Activated naive CD4-positive, alpha-beta T cell treated with Interleukin-2 at 50 U/mL for 16 hours (primary cell): ENCODE results near the gene BACH2.
A peak's percentile ranks its signal among the peaks of the same experiment; 100 is the strongest.
"Not testable (repeated sequence)": the region's sequence is repeated elsewhere in the genome, so short reads cannot be mapped to it uniquely, and the experiment has no call there.

ENCODE experiments used
- DNase-seq: peaks from one replicate; pipeline ENCODE4 v3.0.0-alpha.2; 2020

BACH2 gene

DNA sequence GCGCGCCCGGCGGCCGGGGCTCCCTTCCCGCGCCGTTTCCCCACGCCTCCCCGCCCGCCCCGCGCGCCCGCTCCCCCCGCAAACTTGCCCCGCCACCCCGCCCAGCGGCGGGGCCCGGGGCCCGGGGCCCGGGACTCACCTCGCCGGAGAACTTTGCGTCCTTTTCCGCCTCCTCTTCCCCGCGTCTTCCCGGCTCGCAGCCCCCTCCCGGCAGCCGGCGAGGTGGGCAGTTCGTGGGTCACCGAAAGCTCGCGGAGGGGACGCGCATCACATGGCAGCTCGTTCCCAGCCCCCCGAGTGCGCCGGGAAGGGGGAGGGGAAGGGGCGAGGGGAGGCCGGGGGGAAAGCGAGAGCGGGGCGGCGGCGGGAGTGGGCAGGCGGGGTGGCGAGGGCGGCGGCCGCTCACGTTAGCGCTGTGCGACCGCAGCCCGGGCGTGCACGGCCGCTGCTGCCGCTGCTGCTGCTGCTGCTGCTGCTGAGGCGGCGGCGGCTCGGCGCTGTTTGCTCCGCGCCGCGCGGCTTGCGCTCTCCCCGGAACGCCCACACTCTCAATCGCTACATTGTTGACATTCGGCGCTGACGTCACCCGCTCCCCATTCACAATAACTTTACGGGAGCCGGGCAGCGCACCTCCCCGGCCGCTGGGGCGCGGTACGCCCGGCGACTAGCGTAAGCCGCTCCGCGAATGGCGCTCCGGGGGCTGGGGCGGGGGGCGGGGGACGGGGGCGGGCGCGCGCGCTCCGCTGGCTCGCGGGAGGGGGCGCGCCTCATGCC is at the start of gene BACH2:
TSS of gene BACH2 (minus strand) at position 503 of the 774 bp plus-strand sequence. CDS start 287,999 bp downstream, outside the sequence.
- DNase-seq: peak; percentile 92

- no peak for DNase-seq
These were observed 46.9 kb upstream of the BACH2 start for GRCh38 chr6:90343576-90343975.

- DNase-seq: no peak
These were observed 41.8 kb upstream of the BACH2 start for GRCh38 chr6:90338409-90338808.

DNA sequence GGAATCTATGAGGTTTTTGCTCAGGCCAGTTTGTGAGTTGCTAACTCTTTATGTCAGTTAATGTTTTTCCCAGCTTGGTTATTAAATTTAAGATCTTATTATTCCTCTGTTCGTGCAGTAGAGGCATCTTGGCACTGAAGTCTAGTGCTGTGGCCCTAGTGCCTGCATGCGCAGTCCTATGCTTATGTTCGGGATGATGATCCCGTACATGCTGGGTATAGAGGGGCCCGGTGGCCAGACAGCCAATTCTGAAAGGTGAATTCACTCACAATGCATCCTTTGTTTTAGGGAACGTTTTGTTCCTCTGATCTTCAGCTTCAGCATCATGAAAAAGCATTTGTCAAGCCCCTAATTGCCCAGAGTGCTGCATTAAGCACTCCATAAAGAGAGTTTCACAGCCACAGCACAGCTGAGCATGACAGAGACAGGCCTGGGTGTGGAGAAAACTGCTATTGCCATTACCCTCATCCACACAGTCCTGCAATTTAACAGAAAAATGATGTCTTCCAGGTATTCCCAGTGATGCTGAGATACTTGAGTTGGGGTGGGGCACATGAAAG is 39.8 kb upstream of the BACH2 start:
- no peak for DNase-seq

GRCh38 chr6:90333928-90334327 is 37.3 kb upstream of the BACH2 start:
- no peak for DNase-seq

DNA sequence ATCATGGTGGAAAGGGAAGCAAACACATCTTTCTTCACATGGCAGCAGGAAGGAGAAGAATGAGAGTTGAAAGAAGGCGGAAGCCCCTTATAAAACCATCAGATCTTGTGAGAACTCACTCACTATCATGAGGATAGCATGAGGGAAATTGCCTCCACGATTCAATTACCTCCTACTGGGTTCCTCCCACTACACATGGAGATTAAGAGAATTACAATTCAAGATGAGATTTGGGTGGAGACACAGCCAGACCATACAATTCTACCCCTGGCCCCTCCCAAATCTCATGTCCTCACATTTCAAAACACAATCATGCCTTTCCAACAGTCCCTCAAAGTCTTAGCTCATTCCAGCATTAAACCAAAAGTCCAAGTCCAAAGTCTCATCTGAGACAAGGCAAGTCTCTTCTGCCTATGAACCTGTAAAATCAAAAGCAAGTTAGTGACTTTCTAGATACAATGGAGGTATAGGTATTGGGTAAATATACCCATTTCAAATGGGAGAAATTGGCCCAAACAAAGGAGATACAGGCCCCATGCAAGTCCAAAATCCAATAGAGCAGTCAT is 36.4 kb upstream of the BACH2 start:
- not testable (repeated sequence) for DNase-seq

DNA sequence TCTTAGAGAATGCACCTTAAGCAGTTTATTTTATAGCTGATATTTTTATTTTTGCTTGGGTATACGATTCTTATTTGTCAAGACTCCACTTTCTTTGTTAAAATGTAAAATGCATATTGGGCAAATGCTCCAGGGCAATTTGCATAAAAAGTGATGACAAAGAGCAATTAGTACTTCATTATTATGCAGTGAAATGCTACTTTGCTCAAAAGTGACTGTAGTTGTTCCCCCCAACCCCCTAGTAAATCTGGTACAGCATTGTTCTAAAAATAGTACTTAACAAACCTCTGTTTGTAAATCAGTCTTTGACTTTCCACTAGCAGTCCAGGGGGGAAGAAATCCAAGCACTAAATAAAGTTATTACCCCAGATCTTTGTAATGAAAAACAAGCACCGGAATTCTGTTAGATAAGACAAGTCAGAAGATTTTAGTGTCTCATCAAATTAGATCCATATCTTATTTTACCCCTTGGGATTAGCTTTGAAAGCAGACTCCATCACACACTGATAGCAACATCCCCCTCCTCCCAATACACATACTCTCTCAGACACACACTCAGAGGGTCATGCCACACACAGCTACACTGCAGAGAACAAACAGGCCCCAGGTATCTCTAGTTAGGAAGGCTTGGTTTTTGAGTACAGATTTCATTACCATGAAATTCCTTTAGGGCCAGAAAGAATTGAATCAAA is 32.9 kb upstream of the BACH2 start:
- no peak for DNase-seq

DNA sequence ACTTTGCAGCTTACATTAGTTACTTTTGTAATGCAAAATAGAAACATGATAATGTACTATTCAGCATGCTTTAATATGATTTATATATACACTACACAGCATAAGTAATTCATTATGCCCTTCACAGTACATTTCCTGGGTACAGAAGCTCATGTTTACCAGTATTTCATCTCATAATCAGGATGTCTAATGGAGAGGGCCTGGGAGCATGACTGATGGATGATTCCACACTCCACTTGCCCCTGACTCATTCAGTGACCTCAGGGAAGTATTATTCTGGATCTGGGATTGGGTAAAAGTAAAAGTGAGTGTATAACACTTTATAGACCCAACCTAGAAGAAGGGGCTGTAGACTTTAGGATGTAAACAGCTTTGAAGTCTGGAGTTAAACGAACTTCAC is 31.4 kb upstream of the BACH2 start:
- DNase-seq: no peak

DNA sequence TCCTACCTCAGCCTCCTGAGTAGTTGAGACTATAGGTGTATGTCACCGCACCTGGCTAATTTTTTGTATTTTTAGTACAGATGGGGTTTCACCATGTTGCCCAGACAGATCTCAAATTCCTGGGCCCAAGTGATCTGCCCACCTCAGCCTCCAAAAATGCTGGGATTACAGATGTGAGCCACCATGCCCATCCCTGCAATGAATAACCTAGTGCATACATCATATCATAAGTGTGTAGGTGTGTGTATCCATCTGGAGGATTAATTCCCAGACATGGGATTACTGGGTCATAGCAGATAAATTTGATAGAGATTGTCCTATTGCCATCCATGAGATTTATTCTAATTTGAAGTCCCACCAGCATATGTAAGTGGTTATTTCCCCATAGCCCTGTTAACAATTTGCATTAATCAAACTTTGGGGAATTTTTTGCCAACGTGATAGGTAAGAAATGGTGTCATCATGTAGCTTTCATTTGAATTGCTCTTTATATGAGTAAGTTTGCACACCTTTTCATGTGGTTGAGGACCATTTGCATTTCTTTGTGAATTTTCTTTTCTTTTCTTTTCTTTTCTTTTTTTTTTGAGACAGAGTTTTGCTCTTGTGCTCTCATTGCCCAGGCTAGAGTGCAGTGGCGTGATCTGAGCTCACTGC is 29.9 kb upstream of the BACH2 start:
- DNase-seq: no peak

- DNase-seq: no peak
These were observed 27.1 kb upstream of the BACH2 start for GRCh38 chr6:90323706-90324105.

GRCh38 chr6:90322976-90323474 is 26.4 kb upstream of the BACH2 start:
- DNase-seq: no peak

DNA sequence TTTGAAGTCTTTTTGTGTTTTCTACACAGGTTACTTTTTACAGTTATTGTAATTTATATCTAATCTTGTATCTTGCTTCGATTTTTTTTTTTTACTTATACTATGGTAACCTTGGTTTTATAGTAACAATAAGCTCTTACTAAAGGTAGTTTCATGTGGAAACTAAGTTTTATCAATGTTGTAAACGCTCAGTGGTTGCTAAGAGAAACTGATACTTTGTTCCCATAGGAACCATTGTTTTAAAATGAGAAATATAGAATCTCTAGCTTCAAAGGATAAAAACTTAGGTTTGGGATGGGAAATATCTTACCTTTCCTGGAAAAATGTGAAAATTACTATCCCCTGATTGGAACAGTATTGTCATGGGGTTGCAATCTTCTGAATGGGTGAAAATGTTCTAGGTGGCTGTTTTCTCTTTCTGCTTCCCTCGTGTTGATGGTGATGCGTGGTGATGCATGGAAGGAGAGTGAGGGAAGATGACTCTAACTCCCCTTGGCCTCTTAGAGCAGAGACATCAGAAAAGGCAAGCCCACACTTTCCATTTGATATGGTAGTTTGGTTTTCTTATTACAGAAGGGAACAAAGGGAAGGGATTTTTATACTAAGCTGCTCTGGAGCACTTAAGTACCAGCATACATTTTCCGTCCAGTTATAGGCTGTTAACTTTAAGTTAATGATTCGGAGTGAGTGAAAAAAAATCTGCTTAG is 23.5 kb upstream of the BACH2 start:
- no peak for DNase-seq

- DNase-seq: no peak
These were observed 22.4 kb upstream of the BACH2 start for GRCh38 chr6:90319044-90319443.

DNA sequence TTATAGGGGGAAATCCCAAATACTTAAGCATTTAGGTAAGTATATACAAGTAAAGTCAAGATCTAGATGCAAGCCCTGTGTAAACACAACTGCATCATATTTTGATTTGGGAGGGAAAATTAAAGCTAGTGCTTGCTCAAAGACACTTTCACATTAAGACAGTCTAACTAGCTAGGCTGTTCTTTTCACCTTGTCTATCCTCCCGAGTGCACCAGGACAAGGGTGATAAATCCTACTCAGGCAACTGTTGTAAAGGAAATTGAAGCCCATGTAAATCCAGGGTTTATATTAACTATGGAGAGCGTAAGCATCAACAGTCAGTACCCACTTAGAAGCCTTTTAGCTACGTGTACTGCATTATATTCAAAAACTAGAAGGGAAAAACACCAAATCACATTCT is 19.3 kb upstream of the BACH2 start:
- DNase-seq: no peak

DNA sequence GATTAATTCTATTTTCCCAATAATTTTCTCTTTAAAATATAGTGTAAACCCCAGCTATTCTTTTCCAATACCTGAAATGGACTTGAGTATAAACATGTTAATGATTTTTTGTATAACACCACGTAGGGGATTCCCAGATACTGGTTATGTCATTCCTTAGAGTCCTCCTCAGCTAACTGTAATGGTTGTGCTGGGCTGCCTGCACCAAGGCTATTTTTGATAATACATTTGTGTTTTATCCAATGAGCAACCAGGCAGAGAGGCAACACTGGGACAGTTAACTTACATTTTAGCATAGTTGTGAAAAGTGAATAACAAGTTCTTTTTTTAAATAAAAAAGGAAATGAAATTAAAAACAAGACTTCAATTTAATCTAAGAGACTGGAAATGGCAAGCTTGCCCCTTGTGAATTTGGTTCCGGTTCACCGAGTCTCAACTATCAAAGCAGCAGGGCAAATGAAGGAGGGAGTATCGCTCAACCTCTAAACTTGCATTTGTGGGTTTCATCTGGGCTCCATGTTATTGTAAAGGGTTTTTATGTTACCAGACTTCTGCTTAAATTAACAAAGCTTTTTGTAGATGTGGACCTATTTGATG is 18.8 kb upstream of the BACH2 start:
- DNase-seq: no peak

GRCh38 chr6:90314514-90314913 is 17.9 kb upstream of the BACH2 start:
- no peak for DNase-seq

DNA sequence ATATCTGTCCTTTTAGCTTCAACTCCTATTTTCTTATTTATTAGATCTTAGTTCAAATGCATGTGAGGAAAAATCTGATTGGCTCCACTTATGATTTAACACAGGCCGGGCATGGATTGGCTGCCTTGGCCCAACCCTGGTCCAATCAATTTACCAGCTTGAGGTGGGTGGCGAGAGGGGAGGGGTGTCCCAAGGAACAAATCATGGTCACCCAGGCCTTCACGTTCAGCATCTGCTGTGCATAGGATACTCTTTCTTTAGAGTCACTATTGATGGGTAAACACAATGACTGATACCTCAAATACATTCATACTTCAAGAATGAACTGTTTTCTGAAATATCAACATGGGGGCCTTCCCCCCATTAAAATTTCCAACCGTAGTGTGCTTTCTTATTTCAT is 14.9 kb upstream of the BACH2 start:
- DNase-seq: no peak

DNA sequence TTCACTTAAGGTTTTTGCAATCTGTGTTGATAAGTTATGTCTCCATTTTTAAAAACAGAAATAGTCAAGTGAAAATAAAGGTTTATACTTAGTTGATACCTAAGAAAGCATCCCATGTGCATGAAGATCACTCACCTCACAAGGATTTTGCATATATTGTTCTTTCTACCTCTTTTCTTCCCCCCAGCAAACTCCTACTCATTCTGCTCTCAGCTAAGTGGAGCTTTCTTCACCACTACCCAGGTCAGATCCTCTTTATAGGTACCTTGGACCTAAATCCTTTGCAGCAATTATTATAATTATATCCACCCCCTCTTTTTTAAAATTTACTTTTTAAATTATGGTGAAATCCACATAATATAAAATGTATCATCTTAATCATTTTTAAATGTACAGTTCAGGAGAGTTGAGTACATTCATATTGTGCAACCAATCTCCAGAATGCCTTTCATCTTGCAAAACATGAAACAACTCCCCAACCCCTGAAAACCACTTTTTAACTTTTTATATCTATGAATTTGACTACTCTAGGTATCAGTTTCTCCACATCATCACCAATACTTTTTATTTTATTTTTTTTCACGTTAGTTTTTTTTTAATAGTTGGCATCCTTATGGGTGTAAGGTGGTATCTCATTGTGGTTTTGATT is 9.3 kb upstream of the BACH2 start:
- DNase-seq: no peak

GRCh38 chr6:90304308-90304707 is 7.7 kb upstream of the BACH2 start:
- no peak for DNase-seq

- DNase-seq: no peak
These were observed 6.4 kb upstream of the BACH2 start for GRCh38 chr6:90303039-90303438.

DNA sequence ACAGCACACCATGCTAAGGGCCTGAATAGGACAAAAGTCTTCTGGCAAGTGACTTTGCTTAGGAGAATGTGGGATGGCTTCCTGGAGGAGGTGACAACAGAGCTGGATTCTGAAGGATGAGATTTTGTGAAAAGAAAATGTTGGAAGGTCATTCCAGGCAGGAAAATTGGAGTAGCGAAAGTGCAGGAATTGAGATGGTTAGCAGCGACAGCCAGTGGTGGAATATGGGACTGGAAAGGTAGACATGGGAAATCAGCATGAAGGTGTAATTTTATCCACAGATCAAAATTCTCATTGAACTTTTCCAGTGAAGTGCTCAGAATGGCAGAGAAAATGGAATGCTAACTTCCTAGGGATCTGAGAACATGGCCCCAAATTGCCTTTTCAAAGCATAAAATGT is 5.7 kb upstream of the BACH2 start:
- DNase-seq: no peak

DNA sequence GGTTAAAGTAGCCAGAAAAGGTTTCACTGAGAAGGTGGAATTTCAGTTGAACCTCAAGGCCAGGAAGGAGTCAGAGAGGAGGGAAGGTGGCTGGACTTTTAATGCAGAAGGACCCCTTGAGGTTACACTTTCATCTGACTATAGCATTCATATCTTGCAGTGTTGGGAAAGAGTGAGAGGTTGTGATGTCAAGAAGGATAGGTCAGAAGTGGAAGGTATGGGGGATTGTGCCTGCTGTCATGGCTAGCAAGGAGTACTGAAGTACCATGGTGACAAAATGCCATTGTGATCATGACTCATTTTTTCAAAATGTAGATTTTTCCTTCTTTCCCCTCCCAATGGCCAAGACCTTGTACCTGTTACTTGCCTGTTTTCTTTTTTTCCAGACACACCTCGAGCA is 5.2 kb upstream of the BACH2 start:
- no peak for DNase-seq
